Measurements from ENCODE around the gene PPIF.

DNA sequence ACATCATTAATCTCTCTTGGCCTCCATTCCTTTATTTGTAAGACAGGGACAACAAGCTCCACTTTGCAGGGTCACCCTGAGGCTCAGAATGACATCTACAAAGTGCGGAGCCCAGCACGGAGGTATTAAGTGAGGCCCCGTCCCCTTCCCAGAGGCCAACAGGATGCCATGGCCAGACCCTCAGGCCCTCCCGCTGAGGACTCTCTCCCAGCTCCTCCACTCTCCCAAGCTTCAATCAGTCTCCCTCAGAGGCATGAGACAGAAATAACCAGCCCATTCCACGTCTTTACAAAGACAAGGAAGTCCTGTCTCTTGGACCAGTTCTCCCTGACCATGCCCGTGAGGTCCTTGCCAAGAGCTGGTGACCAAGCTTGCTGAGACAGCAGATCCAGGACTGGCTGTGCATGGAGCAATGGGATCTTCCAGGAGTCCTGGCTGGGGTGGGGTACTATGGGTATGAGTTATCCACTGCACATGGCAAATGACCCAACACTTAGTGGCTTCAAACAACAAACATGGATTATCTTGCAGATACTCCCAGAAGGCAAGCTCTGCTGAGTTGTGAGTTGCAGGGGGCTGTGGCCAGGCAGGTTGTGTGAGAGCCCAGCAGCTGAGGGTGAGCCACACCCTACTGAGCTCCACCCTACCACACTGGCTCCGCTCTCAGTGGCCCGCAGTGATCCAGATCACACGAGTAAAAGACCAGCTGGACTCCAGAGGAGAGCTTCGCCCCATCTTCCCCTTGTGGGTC lies 4.3 kb upstream of the PPIF start:
- no peak for TF ChIP-seq EZH2 (IDR thresholded peaks at IDR 0.05; ENCODE audit: borderline replicate concordance, low read length)
- TF ChIP-seq CTCF (conservative IDR thresholded peaks at IDR 0.05 in 1 of 2, IDR thresholded peaks at IDR 0.05 in 1 of 2; ENCODE audit: extremely low read depth in 1 of 2, insufficient read depth in 1 of 2, low read depth in 1 of 2, low read length in 2 of 2), result no peak
